ENCODE results near the gene CCDC33.
A peak's percentile ranks its signal among the peaks of the same experiment; 100 is the strongest.

Gene CCDC33

DNA sequence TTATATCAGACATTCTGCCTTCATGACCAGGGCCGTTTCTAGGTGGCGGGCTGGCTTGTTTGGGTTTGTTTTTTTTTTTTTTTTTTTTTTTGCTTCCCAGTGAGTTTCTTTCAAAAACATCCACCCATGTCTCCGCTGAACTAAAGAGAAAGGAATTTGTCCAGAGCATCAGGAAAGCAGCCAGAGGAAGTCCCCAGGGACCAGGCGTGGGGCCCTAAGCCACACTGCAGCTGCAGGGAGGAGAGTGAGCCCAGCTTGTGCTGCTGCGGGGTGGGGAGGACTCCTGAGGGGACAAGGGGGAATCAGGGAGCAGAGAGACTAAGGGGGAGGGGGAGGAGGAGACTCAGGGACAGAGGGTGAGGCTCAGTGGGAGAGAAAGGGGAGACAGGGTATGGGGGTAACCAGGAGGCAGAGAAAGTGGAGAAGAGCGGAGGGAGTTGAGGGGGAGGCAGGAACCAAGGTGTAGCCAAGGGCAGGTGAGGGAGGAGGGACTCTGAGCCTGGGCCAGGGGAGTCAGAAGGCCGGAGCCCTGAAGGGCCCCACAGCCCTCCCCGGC is 81.8 kb downstream of the CCDC33 start:
- no peak for DNase-seq

GRCh38 chr15:74318376-74319137 is 82.4 kb downstream of the CCDC33 start:
- DNase-seq: peak; percentile 8

DNA sequence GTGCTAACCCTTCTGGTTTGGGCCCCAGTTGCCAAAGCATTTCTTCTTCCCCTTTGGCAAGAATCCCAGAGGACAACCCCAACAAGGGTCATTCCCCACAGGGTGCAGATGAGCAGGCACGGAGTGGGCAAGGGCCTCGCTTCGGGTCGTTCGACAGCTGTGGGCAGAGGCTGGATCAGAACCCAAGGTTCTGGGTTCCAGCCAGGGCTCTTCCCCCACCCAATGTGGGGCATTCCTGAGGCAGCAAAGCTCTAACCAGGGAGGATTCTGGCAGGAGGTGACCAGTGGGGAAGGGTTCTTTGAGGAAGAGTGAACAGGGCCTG is 83.0 kb downstream of the CCDC33 start:
- no peak for DNase-seq

GRCh38 chr15:74319596-74320351 is 83.6 kb downstream of the CCDC33 start:
- no peak for DNase-seq

DNA sequence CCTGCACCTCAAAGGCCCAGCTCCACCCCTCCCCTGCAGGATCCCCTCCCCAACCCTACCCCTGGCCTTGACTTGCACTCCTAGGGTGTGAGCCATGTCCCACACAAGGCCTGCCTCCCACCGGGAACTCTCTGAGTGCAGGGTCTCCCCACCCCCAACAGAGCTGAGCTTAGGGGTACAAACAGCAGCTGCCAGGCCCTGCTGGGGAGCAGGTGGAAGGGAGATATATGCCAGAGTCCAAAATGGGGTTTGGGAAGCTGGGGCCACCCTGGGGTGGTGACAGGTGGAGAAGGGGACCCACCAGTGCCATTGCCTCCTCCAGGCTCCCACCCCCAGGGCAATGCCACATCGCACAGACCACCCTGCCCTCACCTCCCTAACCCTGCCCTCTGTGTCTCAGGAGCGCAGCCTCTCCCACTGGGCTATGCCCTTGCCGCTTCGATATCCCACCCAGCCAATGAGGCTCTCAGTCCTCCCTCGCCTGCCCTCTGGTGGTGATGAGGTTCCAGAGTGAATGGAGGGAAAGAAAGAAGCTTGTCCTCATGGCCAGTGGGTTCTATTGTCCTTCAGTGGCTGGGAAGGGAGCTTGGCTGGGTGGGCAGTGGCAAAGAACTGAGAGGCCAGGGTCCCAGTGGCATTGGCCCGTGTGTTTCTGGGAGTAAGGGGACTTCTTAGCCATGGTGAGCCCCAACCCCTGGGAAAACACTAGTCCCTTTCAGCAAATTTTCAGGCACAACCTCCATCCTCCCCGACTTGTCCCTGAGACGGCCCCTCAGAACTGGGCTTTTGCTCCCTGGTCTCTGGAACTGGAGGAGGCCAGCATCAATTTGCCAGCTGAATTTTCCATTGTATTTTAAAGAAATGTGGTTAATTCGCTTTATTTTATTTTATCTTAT is 84.5 kb downstream of the CCDC33 start:
- no peak for DNase-seq

DNA sequence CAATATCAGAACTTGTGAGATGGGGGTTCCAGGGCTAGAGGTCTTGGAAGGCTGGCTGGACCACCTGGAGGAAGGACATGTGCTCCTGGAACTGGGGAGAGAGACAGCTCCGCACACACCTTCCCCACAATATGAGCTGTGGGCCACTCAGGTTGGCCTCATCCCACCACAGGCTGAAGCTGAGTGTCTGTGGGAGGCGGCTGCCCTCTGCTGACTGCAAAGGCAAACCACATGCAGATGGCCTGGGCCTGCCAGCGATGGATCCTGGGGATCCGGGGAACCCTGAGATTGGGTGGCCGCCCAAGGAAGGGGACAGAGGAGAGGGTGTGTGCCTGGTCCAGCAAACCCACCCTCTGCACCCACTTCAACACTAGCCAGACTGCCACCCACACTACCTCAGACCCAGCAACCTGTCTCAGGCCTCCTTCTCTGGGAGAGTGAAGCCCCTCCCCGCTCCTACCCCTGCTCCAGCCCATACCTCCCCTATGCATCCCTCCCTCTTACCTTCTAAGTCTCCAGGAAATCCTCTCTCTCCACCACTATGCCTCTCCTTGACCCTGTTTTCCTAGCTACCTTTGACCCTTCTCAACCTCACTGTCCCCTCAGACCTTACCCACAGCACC is 86.5 kb downstream of the CCDC33 start:
- peak; percentile 48 for DNase-seq

DNA sequence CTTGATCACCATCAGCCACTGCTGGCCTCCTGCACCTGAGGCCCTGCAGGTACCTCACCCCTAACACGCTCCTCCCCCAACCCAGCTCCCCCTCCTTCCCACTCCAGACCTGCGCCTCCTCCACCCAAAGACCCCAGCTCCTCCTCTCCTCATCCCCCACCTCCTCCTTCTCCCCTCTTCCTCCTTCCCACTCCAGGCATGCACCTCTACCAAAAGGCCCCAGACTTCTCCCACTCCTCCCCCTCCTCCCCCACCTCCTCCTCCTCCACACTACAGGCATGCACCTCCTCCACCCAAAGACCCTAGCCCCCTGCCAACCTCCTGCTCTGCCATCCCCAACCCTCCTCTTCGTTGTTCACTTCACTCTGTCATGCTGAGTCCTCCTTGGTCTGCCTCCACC is 88.6 kb downstream of the CCDC33 start:
- no peak for DNase-seq

DNA sequence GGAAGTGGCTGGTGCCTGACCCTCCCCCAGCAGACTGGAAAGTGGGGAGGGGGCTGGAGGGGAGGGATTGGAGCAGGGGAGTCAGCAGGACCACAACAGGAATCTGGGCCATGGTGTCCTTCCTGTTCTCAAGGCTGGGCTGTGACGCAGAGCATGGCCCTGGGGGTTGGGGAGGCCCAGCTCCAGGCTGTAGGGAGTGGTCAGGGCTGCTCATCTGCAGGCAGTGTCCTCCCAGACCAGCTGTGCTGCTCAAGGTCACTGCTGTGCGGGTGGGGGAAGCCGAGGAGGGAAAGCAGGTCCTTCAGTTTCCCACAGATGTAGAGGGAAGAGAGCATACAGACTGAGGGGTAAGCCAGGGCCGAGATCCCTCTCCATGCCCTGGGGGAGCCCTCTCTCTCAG is 90.6 kb downstream of the CCDC33 start:
- DNase-seq: no peak

- DNase-seq: no peak
Observed at GRCh38 chr15:74327756-74328155, 91.6 kb downstream of the CCDC33 start.

DNA sequence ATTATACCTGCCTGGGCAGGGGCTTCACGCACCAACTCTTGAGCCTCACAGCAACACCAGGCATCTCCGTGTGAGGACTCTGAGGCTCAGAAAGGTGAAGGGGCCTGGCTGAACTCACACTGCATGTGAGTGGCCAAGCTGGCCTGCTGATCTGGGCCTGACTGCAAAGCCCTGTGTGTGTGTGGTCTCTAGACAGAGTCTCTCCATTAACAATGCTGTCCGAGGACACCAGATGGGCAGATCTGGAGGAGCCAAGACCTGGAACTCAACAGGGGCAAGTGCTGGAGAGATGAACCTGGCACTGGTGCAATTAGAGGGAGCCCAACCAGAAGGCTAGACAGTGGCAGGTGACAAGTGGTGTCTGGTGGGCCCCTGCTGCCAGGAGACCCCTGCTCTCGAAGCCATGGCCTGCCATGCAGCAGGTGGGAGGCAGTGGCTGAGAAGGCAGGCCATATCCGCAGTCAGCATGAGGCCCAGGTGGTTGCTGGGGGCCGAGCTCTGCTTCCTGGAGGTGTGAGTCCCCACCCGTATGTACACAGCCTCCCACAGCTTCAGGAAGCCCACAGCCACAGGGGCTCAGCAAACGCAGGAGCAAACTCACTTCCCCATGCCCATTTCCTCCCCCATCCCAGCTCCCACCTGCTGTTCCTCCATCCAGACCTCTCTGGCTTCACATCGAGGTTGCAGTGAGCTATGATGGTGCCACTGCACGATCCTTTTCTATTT is 92.4 kb downstream of the CCDC33 start:
- DNase-seq: no peak

- no peak for DNase-seq
Observed at GRCh38 chr15:74330861-74331408, 94.8 kb downstream of the CCDC33 start.

GRCh38 chr15:74332011-74332410 is 95.9 kb downstream of the CCDC33 start:
- no peak for DNase-seq

GRCh38 chr15:74332611-74333010 is 96.5 kb downstream of the CCDC33 start:
- DNase-seq: no peak

DNA sequence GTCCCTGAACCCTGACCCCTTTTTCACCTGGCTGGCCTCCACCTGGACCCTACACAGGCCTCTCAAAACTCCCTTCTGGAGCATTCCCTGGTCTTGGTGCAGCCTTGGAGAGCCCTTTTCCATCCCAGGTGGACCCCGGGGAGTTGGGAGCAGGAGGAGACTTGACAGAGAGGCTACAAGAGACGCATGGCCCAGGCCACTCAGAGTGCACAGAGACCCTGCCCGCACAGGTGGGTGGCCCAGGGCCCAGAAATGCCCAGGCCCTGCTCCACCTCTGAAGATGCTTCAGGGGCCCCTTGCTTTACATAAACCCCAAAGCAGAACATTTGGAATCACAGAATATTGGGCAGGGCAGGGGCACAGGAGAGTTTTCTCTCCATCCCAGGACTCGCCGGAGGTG is 97.0 kb downstream of the CCDC33 start:
- no peak for DNase-seq

GRCh38 chr15:74333662-74334061 is 97.5 kb downstream of the CCDC33 start:
- no peak for DNase-seq

- no peak for DNase-seq
Observed at GRCh38 chr15:74334127-74334526, 98.0 kb downstream of the CCDC33 start.

DNA sequence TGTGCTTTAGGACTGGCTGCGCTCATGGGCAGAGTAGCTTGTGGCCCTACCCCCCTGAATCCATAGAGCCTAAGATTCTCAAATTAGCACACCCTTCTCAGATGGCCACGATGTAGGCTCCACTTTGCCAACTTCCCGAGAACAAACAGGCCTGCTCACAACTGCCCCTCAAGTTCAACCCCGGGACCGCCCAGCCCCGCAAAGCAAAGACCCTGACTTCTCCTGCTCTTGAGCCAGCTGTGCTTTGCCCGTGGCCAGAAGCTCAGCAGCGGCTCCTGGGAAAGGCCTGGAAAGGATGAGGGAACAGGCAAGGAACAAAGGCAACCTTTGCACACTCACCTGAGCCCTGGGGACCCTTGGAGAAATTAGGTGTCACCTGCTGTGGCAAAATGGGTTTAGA is 99.3 kb downstream of the CCDC33 start:
- no peak for DNase-seq

DNA sequence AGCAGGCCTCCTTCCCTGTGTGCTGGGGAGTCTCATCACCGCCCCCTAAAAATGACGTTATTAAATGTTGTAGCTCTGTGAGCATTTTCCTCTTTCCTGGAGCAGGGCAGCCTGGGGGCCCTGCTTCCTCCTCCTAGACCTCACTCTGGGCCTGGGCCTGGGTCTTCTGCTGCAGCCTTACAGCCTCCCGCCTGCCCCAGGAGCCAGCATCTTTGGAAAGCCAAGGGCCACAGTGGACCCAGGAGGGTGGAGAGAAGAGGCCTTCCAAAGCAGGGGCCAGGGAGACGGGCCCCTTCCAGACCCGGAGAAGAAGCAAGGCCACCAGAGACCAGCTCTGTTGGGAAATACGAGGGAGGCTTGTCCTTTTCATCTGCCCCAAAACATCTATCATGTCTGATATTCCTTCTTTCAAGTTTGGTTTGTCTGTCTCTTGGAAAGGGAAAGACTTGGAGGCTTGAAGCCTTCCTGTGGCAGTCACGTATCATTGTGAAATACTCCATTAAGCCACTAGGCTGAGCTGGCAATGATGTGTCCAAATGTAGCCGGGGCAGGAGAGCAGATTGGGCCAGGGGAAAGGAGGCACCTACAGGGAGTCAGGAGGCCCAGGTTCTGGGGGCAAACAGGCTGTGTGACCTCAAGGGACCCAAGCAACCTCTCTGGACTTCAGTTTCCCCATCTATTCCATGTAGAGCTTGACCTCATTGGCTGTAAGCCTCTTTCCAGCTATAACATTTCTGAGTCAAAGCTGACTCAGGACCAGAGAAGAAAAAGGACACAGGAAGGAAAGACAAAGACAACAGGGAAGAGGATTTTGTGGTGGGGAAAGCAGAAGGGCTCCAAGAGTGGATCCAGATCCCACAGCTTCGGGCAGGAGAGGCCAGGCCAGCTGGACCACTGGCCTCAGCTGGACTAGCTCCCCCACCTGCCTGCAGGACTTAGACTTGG is 100.2 kb downstream of the CCDC33 start:
- DNase-seq: no peak

DNA sequence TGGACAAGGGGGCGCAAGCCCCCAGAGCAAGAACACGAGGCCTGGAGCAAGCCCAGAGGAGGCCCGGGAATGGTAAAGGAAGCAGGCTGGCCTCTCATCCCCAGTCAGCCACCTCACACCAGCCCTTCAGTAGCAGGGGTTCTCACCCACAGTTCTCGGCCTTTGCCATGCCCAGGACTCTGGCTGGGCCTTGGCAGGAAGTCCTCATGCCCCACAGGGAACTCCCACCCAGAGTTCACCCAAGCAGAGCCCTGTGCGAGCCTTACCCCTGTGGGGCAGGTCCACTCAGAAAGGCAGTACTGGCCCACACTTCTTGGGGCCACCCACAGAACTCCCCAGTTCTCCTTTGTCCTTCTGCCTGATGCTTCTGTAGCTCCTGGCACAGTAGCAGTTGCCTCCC is 101.0 kb downstream of the CCDC33 start:
- DNase-seq: no peak

GRCh38 chr15:74337607-74338211 is 101.6 kb downstream of the CCDC33 start:
- DNase-seq: no peak
